Frontal cortex (tissue), 4 donors: ENCODE measurements around the gene TPSB2. TPM values are rescaled to one million over a fixed set of nuclear protein-coding genes. Genes with fewer than 3 reads are reported as not detected.
"Not testable (repeated sequence)": the region's sequence is repeated elsewhere in the genome, so short reads cannot be mapped to it uniquely, and the experiment has no call there.

ENCODE experiments used
- DNase-seq, 2 donors: peaks; one replicate each; pipeline ENCODE4 v3.0.0; 2012; ENCODE audit warnings: low spot score in 2 of 2
- FAIRE-seq: peaks from 2 replicates; lab custom pipeline; 2012; peaks lifted over from hg19 to GRCh38; lab: Jason Lieb, UNC
- total RNA-seq: library from RNA; depleted of rRNA; stranded (reverse); fragments of >200 nt; gene quantifications from one replicate; pipeline ENCODE4 v1.2.3, GENCODE V29; 2014
- donor health status: control.
- donor health status: control.
- donor health status: control.

The TPSB2 gene
- total RNA-seq, 1 donor from 2014 or later: not detected

DNA sequence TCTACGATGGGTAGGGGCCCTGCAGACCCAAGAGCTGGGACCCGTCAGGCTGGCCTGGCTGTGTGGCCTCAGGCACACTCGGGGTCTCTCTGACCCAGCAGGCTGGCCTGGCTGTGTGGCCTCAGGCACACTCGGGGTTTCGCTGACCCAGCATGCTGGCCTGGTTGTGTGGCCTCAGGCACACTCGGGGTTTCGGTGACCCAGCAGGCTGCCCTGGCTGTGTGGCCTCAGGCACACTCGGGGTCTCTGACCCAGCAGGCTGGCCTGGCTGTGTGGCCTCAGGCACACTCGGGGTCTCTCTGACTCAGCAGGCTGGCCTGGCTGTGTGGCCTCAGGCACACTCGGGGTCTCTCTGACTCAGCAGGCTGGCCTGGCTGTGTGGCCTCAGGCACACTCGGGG is 39.2 kb downstream of the TPSB2 start:
- not testable (repeated sequence) for DNase-seq, FAIRE-seq

DNA sequence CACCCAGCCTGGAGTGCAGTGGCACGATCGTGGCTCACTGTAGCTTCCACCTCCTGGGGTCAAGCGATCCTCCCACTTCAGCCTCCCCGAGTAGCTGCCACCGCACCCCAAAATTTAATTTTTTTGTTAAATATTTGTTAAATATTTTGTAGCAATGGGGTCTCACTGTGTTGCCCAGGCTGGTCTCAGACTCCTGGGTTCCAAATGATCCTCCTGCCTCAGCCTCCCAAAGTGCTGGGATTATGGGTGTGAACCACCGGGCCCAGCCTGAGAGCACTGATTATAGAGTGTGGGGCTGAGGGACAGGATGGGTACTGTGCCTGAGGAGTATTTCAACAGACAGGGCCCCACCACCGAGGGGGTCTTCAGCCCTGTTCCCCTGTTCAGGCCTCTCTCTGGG is 40.5 kb downstream of the TPSB2 start:
- DNase-seq (no peak), FAIRE-seq (no peak)

GRCh38 chr16:1188432-1189189 is 41.4 kb downstream of the TPSB2 start:
- no peak for FAIRE-seq

DNA sequence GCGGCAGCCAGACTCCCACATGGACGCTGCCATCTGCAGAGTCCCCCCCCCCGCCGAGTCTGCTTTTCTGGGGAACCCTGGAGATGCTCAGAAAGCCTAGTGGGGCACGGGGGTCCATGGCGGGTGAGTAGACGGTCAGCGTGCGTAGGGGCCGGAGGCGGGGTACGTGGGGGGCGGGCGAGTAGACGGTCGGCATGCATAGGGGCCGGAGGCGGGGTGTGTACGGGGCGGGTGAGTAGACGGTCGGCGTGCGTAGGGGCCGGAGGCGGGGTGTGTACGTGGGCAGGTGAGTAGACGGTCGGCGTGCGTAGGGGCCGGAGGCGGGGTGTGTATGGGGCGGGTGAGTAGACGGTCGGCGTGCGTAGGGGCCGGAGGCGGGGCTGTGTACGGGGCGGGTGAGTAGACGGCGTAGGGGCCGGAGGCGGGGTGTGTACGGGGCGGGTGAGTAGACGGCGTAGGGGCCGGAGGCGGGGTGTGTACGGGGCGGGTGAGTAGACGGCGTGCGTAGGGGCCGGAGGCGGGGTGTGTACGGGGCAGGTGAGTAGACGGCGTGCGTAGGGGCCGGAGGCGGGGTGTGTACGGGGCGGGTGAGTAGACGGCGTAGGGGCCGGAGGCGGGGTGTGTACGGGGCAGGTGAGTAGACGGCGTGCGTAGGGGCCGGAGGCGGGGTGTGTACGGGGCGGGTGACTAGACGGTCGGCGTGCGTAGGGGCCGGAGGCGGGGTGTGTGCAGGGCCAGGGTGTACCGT is 44.4 kb downstream of the TPSB2 start:
- not testable (repeated sequence) for FAIRE-seq, DNase-seq

More at GRCh38 chr16:1188432-1189189, 41.4 kb downstream of the TPSB2 start:
- DNase-seq: peak in 1 of 2 donors; percentile 64

DNA sequence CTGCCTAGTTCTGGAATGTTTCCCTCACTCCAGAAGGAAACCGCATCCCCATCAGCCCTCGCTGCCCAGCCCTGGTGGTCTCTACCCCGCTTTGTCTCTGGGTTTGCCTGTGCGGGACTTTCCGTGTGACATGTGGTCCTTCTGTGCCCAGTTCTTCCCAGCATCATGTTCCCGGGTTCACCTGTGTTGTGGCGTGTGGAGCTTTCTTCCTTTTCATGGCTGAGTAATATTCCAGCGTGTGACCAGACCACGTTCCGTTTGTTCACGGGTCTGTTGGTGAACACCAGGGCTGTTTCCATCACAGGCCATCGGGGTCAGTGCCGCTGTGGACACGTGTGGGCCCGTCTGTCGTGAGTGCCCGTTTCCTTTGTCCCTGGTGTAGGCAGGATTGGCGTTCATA is 45.0 kb downstream of the TPSB2 start:
- DNase-seq: no peak
- FAIRE-seq: no peak

DNA sequence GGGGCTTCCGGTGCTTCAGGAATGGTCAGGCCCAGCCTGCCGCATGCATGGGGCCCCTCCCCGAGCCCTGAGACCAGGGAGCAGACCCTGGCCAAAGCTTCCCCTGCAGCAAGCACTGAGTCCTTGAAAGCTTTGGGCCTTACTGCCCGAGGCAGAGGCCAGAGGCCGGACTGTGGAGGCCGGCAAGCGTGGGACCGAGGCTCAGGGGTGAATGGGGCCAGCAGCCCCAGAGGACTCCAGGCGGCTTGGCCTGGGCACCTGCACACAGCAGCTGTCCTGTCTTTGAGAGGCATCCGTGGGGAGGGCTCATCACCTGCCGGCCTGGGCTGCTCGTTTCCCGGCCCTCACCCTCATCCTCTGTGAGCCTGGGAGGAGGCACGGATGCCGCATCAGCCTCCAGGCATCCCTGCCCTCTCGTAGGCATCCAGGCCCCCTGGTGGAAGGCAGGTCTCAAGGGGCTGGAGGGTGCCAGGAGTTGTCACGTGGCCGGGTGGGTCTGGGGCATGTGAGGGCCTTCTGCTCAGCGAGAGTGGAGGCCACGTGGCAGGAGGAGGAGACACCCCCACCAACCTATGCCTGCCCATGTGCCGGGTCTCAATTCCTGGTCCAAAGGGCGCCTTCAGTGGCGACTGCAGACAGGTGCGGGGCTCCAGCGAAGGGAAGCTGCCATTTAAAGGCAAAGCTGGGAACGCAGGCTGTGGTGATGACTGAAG is 45.7 kb downstream of the TPSB2 start:
- no peak for DNase-seq
- FAIRE-seq: no peak

GRCh38 chr16:1182950-1183907 is 46.8 kb downstream of the TPSB2 start:
- DNase-seq: peak in 1 of 2 donors; percentile 68

GRCh38 chr16:1182316-1182671 is 47.7 kb downstream of the TPSB2 start:
- DNase-seq: peak in 1 of 2 donors; percentile 68
- FAIRE-seq: no peak

More at GRCh38 chr16:1182950-1183907, 46.8 kb downstream of the TPSB2 start:
- no peak for FAIRE-seq

- DNase-seq (no peak), FAIRE-seq (no peak)
Observed at GRCh38 chr16:1181404-1182315, 48.3 kb downstream of the TPSB2 start.

DNA sequence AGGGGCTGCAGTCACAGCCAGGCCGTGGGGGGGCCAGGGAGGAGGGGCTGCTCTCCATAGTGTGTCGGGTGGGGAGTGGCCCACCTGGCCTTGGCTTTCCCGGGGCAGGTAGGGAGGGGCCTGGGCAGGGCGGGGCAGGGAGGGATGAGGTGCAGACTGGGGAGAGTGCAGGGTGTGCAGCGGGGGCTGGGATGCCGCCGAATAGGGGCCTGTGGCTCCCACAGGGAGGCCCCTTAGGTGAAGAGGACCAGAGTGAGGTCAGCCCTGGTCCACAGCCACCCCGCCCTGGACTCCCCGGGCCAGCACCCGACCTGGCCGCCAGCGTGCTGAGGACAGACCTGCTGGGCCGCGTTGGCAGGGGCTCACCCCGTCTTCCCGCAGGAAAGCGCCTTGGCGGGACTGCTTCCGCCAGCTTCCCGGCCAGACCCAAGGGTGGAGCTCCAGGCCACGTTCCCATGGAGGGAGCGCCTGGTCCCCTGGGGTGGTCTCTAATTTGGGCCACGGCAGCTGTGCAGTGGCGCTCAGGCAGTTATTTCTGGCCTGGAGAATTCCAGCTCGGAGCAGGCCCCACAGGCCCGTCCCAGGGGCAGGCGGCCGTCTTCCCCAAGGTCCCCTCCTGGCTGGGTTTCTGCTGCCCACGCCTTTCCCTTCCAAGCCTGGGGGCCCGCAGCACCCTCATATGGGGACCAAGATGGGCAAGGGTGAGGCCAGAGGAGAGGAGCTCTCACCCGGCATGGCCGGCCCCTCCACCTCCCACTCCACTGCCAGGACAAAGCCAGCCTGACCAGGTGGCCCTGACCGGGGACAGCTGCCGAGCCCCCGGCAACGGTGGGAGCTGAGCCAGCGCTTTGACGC is 49.2 kb downstream of the TPSB2 start:
- FAIRE-seq (no peak), DNase-seq (no peak)

Other genes starting within 250 kb of the TPSB2 start
- 22.8 TPM for gene SOX8, start 248.4 kb downstream of the TPSB2 start, total RNA-seq
- gene SSTR5, start 157.4 kb downstream of the TPSB2 start, total RNA-seq: not detected
- not detected for gene C1QTNF8, start 133.9 kb downstream of the TPSB2 start, total RNA-seq
- gene CACNA1H, start 77.1 kb downstream of the TPSB2 start, total RNA-seq: 14.7 TPM
- gene TPSG1, start 4.9 kb downstream of the TPSB2 start, total RNA-seq: not detected
- not detected for gene TPSAB1, start 10.5 kb upstream of the TPSB2 start, total RNA-seq
- gene TPSD1, start 25.9 kb upstream of the TPSB2 start, total RNA-seq: not detected
- gene UBE2I, start 79.5 kb upstream of the TPSB2 start, total RNA-seq: 48.5 TPM
- gene BAIAP3, start 103.5 kb upstream of the TPSB2 start, total RNA-seq: 11.4 TPM
- 39.5 TPM for gene TSR3, start 121.7 kb upstream of the TPSB2 start, total RNA-seq
- gene GNPTG, start 121.7 kb upstream of the TPSB2 start, total RNA-seq: 17.9 TPM
- gene UNKL, start 184.5 kb upstream of the TPSB2 start, total RNA-seq: 8.2 TPM
- gene UQCC4, start 190.6 kb upstream of the TPSB2 start, total RNA-seq: 13.5 TPM
- gene PERCC1, start 200.9 kb upstream of the TPSB2 start, total RNA-seq: not detected
- 0.41 TPM for gene CCDC154, start 214.4 kb upstream of the TPSB2 start, total RNA-seq
- 29.3 TPM for gene CLCN7, start 244.8 kb upstream of the TPSB2 start, total RNA-seq